Hepatocyte (in vitro differentiated cells): ENCODE data around the gene ZNF746. TPM values are rescaled to one million over a fixed set of nuclear protein-coding genes. Genes with fewer than 3 reads are reported as not detected.

Experiments used
- DNase-seq: peaks from one replicate; pipeline ENCODE4 v3.0.0-alpha.2; 2016; ENCODE audit warnings: low spot score
- H2AFZ ChIP-seq: fragments of 200-600 bp; sonication (generic); 2 replicates; pipeline ENCODE4 v1.6.0; 2016; ENCODE audit warnings: antibody characterized with exemption, mild to moderate bottlenecking
- H3K27ac ChIP-seq: fragments of 200-600 bp; sonication (generic); 2 replicates; pipeline ENCODE4 v1.5.1; 2016; ENCODE audit warnings: mild to moderate bottlenecking
- H3K27me3 ChIP-seq: fragments of 200-600 bp; sonication (generic); 2 replicates; pipeline ENCODE4 v1.6.1; 2016
- H3K36me3 ChIP-seq: fragments of 200-600 bp; sonication (generic); replicated peaks from 2 replicates; pipeline ENCODE4 v1.5.1; 2016; ENCODE audit warnings: low read depth; ENCODE audit not compliant: insufficient read depth
- H3K4me1 ChIP-seq: fragments of 200-600 bp; sonication (generic); 2 replicates; pipeline ENCODE4 v1.5.1; 2016; ENCODE audit warnings: mild to moderate bottlenecking, moderate library complexity; ENCODE audit not compliant: insufficient read depth
- H3K4me2 ChIP-seq: fragments of 200-600 bp; sonication (generic); 2 replicates; pipeline ENCODE4 v1.6.0; 2016
- H3K4me3 ChIP-seq: fragments of 200-600 bp; sonication (generic); 2 replicates; pipeline ENCODE4 v1.5.1; 2016; ENCODE audit warnings: mild to moderate bottlenecking
- H3K79me2 ChIP-seq: fragments of 200-600 bp; sonication (generic); 2 replicates; pipeline ENCODE4 v1.6.0; 2017; ENCODE audit warnings: mild to moderate bottlenecking
- H3K9me2 ChIP-seq: fragments of 200-600 bp; sonication (generic); replicated peaks from 2 replicates; pipeline ENCODE4 v1.6.0; 2017; ENCODE audit warnings: mild to moderate bottlenecking; ENCODE audit not compliant: insufficient read depth
- H3K9me3 ChIP-seq: fragments of 200-600 bp; sonication (generic); 2 replicates; pipeline ENCODE4 v1.5.1; 2016; ENCODE audit warnings: low read depth, mild to moderate bottlenecking
- H4K20me1 ChIP-seq: fragments of 200-600 bp; sonication (generic); 2 replicates; pipeline ENCODE4 v1.6.0; 2016; ENCODE audit warnings: mild to moderate bottlenecking; ENCODE audit not compliant: insufficient read depth, poor library complexity, severe bottlenecking
- CTCF ChIP-seq: fragments of 200-600 bp; sonication (generic); IDR thresholded peaks from 2 replicates; pipeline ENCODE4 v1.5.1; 2016; ENCODE audit warnings: antibody characterized with exemption, mild to moderate bottlenecking; ENCODE audit not compliant: poor library complexity
- EZH2 ChIP-seq: fragments of 200-600 bp; sonication (generic); IDR thresholded peaks from 2 replicates; pipeline ENCODE4 v1.6.1; 2016; ENCODE audit warnings: antibody characterized with exemption, mild to moderate bottlenecking, borderline replicate concordance
- EZH2phosphoT487 ChIP-seq: fragments of 200-600 bp; sonication (generic); IDR thresholded peaks from one replicate; pipeline ENCODE4 v1.6.1; 2018; ENCODE audit warnings: antibody characterized with exemption, mild to moderate bottlenecking, low read depth, moderate library complexity; ENCODE audit not compliant: unreplicated experiment, severe bottlenecking
- WGBS: methylation state at CpG from one replicate; pipeline ENCODE4 v1.1.6; 2016; ENCODE audit warnings: low lambda C conversion rate; ENCODE audit errors: missing lambda C conversion rate; 5-methylcytosine and 5-hydroxymethylcytosine counted together
- polyA plus RNA-seq: library from polyadenylated mRNA; unstranded; fragments of >200 nt; fragmentation: Nextera tagmentation; extraction: Ambion mirVana; gene quantifications from 2 replicates; pipeline ENCODE4 v1.2.1, GENCODE V29; 2016
- total RNA-seq: library from RNA; depleted of rRNA; stranded (reverse); fragments of >200 nt; gene quantifications from 2 replicates; pipeline ENCODE4 v1.2.3, GENCODE V29; 2014

Gene ZNF746
- 12.2 and 15.4 TPM in 2 replicates for total RNA-seq
- 15.2 and 15.6 TPM in 2 replicates for polyA plus RNA-seq

- no peaks in the 10 kb centered on the region for H3K9me3 ChIP-seq
- H3K79me2 ChIP-seq = peaks cover 26% of the 10 kb centered on the region
- no peak for TF ChIP-seq EZH2
- peak; percentile 51 for TF ChIP-seq CTCF
- no peaks in the 10 kb centered on the region for H3K36me3 ChIP-seq
- peak within 1 kb of the TSS; percentile 88 for H3K27ac ChIP-seq
- DNase-seq = peak; percentile 95
- no peaks in the 10 kb centered on the region for H3K9me2 ChIP-seq
- peaks cover 17% of the 10 kb centered on the region for H4K20me1 ChIP-seq
- H3K27me3 ChIP-seq = peaks cover 4% of the 10 kb centered on the region
- H2AFZ ChIP-seq = peak within 1 kb of the TSS; percentile 96
- H3K4me2 ChIP-seq = peak within 1 kb of the TSS; percentile 99
- 2% methylated on average over 16 of the region's 109 CpGs for WGBS
- H3K4me1 ChIP-seq = peaks cover 13% of the 10 kb centered on the region
- H3K4me3 ChIP-seq = peak within 1 kb of the TSS; percentile 96
Observed at GRCh38 chr7:149497467-149498261, at the start of gene ZNF746. Gene ZNF746 (minus strand): TSS chr7:149497809. CDS start chr7:149497536, 273 bp downstream.

DNA sequence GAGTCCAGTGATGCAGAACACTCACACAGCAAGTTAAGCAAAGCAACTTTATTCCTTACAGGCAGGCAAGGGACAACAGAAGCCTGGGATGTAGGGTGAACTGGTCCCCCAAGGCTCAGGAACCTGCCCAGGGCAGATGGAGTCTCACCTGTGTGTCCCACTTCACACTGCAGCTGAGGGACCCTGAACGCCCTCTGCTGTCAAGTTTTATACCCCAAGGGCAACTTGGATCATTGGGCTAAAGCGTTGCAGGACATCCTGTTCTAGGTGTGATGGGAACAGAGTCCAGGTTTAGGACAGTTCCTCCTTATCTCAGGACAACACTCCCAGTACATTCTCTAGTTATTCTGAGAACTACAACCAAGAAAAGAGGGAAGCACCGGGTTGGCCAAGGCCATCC is 49.5 kb upstream of the ZNF746 start:
- 96% methylated on average over 3 of the region's 3 CpGs for WGBS
- H3K4me2 ChIP-seq = no peak overlapping the region
- no peak overlapping the region for H3K27ac ChIP-seq
- no peak overlapping the region for H2AFZ ChIP-seq
- no peaks in the 10 kb centered on the region for H4K20me1 ChIP-seq
- H3K36me3 ChIP-seq = no peaks in the 10 kb centered on the region
- TF ChIP-seq EZH2 (no peak), CTCF (no peak), EZH2phosphoT487 (no peak)
- no peaks in the 10 kb centered on the region for H3K4me1 ChIP-seq
- peaks cover 4% of the 10 kb centered on the region for H3K9me2 ChIP-seq
- H3K9me3 ChIP-seq = no peaks in the 10 kb centered on the region
- no peak overlapping the region for H3K4me3 ChIP-seq
- no peak for DNase-seq
- H3K27me3 ChIP-seq = no peaks in the 10 kb centered on the region
- no peaks in the 10 kb centered on the region for H3K79me2 ChIP-seq

GRCh38 chr7:149546331-149546730 is 48.7 kb upstream of the ZNF746 start:
- DNase-seq = no peak
- no peak overlapping the region for H2AFZ ChIP-seq
- H3K9me3 ChIP-seq = peaks cover 4% of the 10 kb centered on the region
- H3K27ac ChIP-seq = no peak overlapping the region
- H3K4me2 ChIP-seq = no peak overlapping the region
- H3K9me2 ChIP-seq = peaks cover 4% of the 10 kb centered on the region
- WGBS = 91% methylated on average over 2 of the region's 2 CpGs
- no peaks in the 10 kb centered on the region for H3K79me2 ChIP-seq
- no peak overlapping the region for H3K4me3 ChIP-seq
- H4K20me1 ChIP-seq = no peaks in the 10 kb centered on the region
- no peaks in the 10 kb centered on the region for H3K36me3 ChIP-seq
- H3K4me1 ChIP-seq = no peaks in the 10 kb centered on the region
- TF ChIP-seq EZH2phosphoT487 (no peak), CTCF (no peak), EZH2 (no peak)
- H3K27me3 ChIP-seq = no peaks in the 10 kb centered on the region
